HL-60 (cell line): ENCODE data around the gene PSMD2.

ENCODE experiments used
- DNase-seq, 2 experiments: peaks; one replicate each; pipeline ENCODE4 v3.0.0-alpha.2; 2010 to 2020; ENCODE audit warnings: low read depth in 1 of 2, low spot score in 1 of 2
- H3K27ac ChIP-seq: fragments of 250-450 bp; sonication (Bioruptor Pico); replicated peaks from 2 replicates; pipeline ENCODE4 v1.5.1; 2020; ENCODE audit warnings: mild to moderate bottlenecking, moderate library complexity
- H3K27me3 ChIP-seq: fragments of 250-450 bp; sonication (Bioruptor Pico); 2 replicates; pipeline ENCODE4 v1.5.1; 2021; ENCODE audit warnings: mild to moderate bottlenecking, moderate library complexity; ENCODE audit not compliant: insufficient read depth, poor library complexity, severe bottlenecking
- H3K4me3 ChIP-seq: replicated peaks from 2 replicates; pipeline ENCODE4 v1.5.1; 2011; ENCODE audit warnings: mild to moderate bottlenecking, control low read depth, low read length; ENCODE audit not compliant: insufficient read depth
- CTCF ChIP-seq: IDR thresholded peaks from one replicate; pipeline ENCODE4 v1.5.1; 2011; ENCODE audit warnings: low read length, control low read depth, inconsistent platforms; ENCODE audit not compliant: insufficient read depth
- GABPA ChIP-seq: IDR thresholded peaks from 2 replicates; pipeline ENCODE4 v1.6.1; 2012; ENCODE audit warnings: low read depth
- POLR2AphosphoS5 ChIP-seq: IDR thresholded peaks from 2 replicates; pipeline ENCODE4 v1.6.1; 2012; ENCODE audit warnings: low read depth
- SPI1 ChIP-seq: IDR thresholded peaks from 2 replicates; pipeline ENCODE4 v1.6.1; 2012; ENCODE audit warnings: low read depth, mild to moderate bottlenecking, borderline replicate concordance
- TF ChIP-seq, protein P1 (sequence below): IDR thresholded peaks from 2 replicates; pipeline ENCODE4 v1.6.1; 2012; ENCODE audit warnings: low read depth; ENCODE audit not compliant: insufficient replicate concordance

PSMD2 gene

DNA sequence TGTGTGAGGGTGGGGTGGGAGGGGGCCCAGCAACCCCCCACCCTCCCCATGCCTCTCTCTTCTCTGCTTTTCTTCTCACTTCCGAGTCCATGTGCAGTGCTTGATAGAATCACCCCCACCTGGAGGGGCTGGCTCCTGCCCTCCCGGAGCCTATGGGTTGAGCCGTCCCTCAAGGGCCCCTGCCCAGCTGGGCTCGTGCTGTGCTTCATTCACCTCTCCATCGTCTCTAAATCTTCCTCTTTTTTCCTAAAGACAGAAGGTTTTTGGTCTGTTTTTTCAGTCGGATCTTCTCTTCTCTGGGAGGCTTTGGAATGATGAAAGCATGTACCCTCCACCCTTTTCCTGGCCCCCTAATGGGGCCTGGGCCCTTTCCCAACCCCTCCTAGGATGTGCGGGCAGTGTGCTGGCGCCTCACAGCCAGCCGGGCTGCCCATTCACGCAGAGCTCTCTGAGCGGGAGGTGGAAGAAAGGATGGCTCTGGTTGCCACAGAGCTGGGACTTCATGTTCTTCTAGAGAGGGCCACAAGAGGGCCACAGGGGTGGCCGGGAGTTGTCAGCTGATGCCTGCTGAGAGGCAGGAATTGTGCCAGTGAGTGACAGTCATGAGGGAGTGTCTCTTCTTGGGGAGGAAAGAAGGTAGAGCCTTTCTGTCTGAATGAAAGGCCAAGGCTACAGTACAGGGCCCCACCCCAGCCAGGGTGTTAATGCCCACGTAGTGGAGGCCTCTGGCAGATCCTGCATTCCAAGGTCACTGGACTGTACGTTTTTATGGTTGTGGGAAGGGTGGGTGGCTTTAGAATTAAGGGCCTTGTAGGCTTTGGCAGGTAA, 46.5 kb downstream of the PSMD2 start:
- no peak overlapping the region for H3K4me3 ChIP-seq
- TF ChIP-seq SPI1 (no peak), GABPA (no peak), POLR2AphosphoS5 (no peak), CTCF (peak; percentile 46)
- TF ChIP-seq, protein P1, sequence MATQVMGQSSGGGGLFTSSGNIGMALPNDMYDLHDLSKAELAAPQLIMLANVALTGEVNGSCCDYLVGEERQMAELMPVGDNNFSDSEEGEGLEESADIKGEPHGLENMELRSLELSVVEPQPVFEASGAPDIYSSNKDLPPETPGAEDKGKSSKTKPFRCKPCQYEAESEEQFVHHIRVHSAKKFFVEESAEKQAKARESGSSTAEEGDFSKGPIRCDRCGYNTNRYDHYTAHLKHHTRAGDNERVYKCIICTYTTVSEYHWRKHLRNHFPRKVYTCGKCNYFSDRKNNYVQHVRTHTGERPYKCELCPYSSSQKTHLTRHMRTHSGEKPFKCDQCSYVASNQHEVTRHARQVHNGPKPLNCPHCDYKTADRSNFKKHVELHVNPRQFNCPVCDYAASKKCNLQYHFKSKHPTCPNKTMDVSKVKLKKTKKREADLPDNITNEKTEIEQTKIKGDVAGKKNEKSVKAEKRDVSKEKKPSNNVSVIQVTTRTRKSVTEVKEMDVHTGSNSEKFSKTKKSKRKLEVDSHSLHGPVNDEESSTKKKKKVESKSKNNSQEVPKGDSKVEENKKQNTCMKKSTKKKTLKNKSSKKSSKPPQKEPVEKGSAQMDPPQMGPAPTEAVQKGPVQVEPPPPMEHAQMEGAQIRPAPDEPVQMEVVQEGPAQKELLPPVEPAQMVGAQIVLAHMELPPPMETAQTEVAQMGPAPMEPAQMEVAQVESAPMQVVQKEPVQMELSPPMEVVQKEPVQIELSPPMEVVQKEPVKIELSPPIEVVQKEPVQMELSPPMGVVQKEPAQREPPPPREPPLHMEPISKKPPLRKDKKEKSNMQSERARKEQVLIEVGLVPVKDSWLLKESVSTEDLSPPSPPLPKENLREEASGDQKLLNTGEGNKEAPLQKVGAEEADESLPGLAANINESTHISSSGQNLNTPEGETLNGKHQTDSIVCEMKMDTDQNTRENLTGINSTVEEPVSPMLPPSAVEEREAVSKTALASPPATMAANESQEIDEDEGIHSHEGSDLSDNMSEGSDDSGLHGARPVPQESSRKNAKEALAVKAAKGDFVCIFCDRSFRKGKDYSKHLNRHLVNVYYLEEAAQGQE: no peak
- DNase-seq: peak; percentile 69 to 83

GRCh38 chr3:184346480-184347190, 47.6 kb downstream of the PSMD2 start:
- no peak overlapping the region for H3K27ac ChIP-seq
- no peaks in the 10 kb centered on the region for H3K27me3 ChIP-seq
- DNase-seq: no peak

More for the DNA sequence above, 46.5 kb downstream of the PSMD2 start:
- Histone ChIP-seq H3K27me3 (no peaks in the 10 kb centered on the region), H3K27ac (no peak overlapping the region)

More at GRCh38 chr3:184346480-184347190, 47.6 kb downstream of the PSMD2 start:
- H3K4me3 ChIP-seq: no peak overlapping the region
- TF ChIP-seq POLR2AphosphoS5 (no peak), SPI1 (no peak), GABPA (no peak), CTCF (no peak)
- TF ChIP-seq, protein P1: no peak
